GM19239 (cell line): Measurements from ENCODE around the gene ENTPD3.

Experiments used
- DNase-seq: peaks from one replicate; pipeline ENCODE4 v3.0.0; 2011; ENCODE audit warnings: low spot score; ENCODE audit not compliant: insufficient read length
- FAIRE-seq: peaks from 2 replicates; lab custom pipeline; 2011; peaks lifted over from hg19 to GRCh38; lab: Jason Lieb, UNC

Gene ENTPD3, protein sequence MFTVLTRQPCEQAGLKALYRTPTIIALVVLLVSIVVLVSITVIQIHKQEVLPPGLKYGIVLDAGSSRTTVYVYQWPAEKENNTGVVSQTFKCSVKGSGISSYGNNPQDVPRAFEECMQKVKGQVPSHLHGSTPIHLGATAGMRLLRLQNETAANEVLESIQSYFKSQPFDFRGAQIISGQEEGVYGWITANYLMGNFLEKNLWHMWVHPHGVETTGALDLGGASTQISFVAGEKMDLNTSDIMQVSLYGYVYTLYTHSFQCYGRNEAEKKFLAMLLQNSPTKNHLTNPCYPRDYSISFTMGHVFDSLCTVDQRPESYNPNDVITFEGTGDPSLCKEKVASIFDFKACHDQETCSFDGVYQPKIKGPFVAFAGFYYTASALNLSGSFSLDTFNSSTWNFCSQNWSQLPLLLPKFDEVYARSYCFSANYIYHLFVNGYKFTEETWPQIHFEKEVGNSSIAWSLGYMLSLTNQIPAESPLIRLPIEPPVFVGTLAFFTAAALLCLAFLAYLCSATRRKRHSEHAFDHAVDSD

DNA sequence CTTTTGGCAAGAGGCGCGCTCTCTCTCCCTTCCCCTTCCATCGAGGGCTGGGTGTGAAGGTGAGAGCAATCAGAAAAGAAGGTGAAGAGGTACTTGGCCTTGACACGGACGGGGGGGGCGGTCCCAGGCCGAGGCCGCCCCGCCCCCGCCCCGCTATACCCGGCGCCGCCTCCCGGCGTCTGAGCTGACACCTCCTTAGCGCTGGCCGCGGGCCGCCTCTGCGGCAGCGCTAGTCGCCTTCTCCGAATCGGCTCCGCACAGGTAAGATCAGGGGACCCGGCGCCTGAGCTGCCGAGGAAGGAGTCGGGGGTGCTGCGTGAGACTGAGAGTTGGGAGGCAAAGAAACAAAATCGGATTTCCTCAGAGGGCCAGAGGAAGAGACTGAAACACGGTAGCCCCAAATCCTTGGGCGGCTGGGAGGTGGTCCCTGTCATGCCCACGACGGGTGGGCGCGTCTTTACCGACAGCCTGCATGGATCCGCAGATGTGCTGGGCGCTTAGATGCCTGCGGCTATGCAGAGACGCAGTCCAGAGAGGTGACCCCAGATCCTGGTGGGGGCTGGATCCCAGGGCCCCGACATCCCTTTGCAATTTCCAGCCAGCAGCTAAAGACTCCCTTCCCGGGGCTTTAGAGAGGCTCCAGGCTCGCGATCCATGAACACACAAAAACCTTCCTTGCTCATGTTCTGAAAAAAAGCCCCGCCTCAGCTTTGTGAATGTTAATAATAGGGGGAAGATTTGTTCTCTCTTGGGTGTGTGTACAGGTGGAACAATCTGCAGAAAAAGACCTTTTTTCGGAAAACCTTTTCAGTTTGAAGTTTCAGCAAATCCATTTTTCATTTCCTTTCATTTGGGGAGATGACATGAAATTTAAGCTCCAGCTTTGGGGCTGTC is at the start of gene ENTPD3:
Gene ENTPD3, plus strand, starts transcription at position 184 of the 894 bp plus-strand sequence. CDS start 874 bp downstream, outside the sequence.
- DNase-seq (no peak), FAIRE-seq (no peak)

DNA sequence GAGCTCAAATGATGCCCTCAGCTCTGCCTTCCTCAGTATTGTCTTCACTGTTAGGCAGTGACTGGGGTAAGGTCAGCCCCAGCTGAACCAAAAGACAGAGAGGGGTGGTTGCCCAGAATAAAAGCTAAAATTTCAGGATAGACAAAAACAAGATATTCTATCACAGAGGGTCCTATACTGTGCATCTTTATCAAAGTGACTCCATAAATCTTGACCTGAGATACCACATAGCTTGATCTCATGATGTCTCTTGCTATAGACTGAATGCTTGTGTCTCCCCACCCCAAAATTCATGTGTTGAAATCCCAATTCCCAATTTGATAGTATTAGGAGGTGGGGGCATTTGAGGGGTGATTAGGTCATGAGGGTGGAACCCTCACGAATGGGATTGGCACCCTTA is 47.1 kb upstream of the ENTPD3 start:
- FAIRE-seq = no peak
- no peak for DNase-seq

DNA sequence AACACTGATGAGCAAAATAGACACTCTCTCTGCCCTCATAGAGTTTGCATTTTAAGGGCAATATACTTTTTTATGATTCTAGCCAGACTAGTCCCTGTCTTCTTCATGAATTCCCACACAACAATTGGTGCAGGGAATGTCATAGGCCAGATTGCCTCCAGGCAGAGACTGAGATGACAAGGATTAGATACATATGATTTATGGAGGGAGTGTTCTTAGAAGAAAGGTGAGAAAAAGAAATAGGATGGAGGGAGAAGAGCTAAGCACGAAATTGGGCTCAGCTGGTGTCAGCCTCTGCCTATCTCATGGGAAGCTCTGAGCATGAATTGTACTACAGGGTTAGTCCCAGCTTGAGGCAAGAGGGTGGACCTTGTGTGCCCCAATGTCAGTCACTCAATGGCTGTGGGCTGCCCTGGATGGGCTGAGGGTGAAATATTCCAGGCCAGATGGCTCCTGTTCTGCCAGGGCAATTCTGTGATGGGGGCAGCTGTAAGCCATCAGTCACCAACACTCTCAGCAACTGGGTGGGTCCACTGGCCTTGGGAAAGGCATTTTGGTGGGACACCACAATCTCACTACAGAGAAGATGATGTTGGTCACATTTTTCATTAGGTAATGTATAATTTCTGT is 46.3 kb upstream of the ENTPD3 start:
- FAIRE-seq (no peak), DNase-seq (no peak)

DNA sequence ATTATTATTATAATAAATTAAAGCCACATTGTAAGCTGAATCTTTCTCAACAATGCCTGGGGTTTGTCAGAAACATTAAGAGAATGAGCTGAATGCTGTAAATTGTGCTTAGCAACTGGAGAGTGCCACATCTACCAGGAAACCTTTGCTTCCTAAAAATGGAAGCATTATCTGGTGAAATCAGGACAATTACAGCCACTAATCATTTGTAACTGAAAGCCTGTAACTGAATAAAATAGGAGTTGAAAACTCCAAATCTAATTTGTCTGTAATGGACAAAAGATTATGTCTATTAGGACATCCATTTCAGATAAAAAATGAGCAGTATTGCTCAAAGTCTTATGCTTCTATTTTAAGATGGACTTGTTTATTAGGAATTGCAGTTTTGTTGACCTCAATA is 45.3 kb upstream of the ENTPD3 start:
- FAIRE-seq (no peak), DNase-seq (no peak)

DNA sequence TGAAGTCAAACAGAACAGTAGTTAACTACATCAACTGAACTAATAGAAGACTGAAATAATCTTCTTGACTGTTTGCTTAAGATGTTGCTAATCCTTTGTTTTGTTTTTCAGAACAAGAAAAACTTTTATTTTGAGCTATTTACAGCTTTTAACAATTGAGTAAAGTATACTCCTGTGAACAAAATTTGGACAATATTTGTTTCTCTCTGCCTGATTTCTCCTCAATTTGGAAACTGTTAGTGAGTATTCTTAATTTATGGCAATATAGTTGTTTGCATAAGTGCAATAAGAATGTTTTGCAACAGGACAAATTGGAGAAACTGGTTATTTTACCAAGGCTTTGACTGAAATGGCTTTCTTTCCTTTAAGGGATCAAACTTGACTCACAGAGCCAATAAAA is 36.5 kb upstream of the ENTPD3 start:
- FAIRE-seq (no peak), DNase-seq (no peak)

DNA sequence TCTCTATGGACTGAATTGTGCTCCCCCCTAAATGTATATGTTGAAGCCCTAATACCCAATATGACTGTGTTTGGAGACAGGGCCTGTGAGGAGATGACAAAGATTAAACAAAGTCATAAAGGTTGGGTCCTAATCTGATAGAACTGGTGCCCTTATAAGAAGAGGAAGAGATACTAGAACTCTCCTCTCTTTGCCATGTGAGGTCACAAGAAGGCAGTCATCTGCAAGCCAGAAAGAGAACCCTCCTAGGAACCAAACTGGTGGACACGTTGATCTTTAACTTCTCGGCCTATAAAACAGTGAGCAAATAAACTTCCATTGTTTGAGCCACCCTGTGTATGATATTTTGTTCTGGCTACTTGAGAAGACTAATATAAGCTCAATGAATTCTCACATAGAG is 31.6 kb upstream of the ENTPD3 start:
- no peak for DNase-seq
- no peak for FAIRE-seq

DNA sequence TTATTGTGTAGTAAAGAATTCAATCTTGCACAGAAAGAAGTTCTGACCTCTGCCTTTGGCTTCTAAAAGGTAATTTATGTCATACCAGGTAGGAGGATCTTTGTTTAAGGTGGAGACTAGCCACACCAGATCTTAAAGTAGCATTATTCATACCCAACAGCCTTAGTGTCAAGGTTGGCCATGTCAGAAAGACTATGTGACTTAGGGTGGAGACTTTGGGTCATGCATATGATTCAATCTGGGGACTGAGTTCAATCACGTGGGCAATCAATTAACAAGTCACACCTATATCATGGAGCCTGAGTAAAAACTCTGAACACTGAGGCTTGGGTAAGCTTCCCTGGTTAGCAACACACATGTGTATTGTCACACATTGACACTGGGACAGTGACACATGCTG is 28.5 kb upstream of the ENTPD3 start:
- DNase-seq = no peak
- no peak for FAIRE-seq

DNA sequence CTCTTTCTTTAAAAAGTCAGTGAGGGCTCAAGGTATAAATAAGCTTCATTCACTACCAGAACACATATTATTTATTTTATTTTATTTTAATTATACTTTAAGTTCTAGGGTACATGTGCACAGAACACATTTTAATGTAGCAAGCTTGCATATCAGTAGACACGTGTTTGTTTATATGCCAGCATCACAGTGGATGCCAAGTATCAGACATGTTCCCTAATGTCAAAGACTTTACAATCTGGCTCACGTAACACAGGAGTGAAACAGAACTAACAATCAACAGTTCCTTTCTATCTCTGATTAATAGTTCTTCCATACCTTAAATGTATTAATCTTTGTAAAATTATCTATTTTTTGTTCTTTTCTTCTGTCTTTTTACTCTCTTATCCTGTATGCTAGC is 23.3 kb upstream of the ENTPD3 start:
- DNase-seq = no peak
- no peak for FAIRE-seq

DNA sequence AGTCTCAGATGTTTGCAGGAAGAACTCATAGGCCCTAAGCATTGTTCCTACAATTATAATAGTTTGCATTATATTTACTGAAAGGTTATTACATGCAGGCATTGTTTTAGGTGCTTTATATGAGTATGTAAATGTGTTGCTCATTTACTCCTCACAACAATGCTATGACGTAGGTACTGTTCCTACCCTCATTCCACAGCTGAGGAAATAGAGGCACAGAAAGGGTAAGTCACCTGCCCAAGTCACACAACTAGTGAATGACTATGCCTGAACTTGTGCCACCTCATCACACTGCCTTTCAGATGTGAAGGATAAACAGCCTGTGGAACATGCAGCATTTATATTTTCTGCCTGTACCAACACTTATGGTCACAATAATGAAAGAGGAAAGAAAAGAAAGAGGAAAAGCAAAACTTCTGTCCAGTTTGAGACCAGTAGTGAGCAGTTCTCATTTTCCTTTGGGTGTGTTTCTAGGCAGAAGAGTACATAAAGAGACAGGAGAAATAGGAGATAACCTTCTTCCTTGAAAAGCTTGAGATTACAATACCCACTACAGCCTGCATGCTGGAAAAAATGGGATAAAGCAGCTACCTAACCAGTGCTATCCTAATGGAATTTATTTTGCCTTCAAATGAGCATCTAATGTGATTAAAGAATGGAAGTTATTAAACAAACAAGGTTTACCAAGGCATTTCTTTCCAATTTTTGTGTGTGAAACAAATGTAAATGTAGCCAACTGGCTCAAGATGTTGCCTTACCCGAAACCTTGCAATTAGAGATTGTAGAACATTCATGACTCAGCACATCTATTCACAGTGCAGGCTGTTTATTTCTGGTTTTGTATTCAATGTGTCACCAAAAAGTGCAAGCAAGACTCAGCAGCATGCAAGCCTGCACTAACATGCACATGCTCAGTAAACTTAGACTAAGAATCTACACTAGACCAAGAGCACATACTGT is 20.5 kb upstream of the ENTPD3 start:
- DNase-seq (no peak), FAIRE-seq (no peak)

DNA sequence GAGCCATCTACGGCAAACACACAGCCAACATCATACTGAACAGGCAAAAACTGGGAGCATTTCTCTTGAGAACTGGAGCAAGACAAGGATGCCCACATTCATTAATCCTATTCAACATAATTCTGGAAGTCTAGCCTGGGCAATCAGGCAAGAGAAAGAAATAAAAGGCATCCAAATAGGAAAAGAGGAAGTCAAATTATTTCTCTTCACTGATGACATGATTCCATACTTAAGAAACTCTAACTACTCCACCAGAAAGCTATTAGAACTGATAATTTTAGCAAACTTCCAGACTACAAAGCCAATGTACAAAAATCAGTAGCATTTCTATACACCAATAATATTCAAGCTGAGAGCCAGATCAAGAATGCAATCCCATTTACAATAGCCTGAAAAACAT is 17.3 kb upstream of the ENTPD3 start:
- no peak for DNase-seq
- FAIRE-seq = no peak

DNA sequence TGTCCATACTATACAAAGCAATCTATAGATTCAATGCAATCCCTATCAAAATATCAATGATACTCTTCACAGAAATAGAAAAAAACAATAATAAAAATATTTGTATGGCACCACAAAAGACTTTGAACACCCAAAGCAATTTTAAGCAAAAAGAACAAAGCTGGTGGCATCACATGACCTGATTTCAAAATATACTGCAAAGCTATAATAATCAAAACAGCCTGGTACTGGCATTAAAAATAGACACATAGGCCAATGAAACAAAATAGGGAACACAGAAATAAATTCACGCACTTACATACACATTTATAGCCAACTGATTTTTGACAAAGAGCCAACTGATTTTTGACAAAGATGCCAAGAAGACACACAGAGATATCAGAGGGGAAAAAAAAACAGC is 9.2 kb upstream of the ENTPD3 start:
- no peak for FAIRE-seq
- no peak for DNase-seq

DNA sequence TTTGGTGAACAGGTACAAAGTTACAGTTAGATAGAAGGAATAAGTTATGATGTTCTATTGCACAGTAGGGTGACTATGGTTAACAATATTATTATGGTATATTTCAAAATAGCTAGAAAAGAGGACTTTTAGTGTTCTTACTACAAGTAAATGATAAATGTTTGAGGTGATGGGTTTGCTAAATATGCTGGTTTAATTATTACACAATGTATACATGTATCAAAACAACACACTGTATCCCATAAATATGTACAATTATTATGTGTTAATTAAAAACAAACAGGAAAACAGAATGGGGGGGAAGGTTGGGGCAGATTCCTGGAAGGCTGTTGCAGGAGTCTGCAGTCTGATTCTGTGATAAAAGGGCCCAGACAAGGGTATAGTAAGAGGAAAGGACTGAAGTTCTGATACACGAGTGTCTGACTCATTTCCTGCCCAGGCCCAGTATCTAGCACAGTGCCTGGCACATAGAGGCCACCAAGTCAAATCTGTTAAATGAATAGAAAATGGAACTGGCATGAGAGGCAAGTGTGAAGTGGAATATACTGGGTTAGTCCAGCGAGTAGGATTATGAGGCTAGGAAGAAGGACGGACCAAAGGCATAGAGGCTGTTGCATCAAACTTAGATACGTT is 7.2 kb upstream of the ENTPD3 start:
- DNase-seq (no peak), FAIRE-seq (no peak)

DNA sequence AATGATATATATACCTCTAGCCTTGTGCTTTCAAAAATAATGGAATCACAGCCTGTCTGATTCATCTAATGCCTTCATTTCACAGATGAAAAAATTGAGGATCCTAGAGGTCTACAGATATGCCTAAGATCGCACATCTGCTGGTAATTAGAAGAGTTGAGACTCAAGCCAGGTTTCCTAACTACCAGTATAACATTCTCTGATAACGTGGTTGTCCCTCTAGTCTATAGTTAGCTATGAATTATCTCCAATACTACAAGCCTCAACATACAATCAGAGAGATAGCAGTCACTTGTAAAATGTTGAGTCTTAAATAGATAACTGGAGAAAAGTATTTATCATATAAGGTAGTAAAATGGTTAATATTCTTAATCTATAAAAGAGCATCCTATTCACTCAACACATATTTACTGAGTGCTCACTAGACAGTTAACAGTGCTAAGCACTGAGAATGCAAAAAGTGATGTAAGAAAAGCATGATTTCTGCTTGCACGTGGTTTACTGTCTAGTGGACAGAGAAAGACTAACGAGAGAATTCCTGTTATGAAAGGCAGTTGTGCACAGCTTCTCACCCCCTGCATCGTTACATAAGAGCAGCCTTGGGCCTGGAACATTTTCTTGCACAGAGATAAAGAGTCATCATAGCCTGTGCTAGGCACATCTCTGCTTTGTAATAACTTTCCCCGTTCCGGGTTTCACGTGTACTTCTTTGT is 4.9 kb upstream of the ENTPD3 start:
- FAIRE-seq (no peak), DNase-seq (no peak)

DNA sequence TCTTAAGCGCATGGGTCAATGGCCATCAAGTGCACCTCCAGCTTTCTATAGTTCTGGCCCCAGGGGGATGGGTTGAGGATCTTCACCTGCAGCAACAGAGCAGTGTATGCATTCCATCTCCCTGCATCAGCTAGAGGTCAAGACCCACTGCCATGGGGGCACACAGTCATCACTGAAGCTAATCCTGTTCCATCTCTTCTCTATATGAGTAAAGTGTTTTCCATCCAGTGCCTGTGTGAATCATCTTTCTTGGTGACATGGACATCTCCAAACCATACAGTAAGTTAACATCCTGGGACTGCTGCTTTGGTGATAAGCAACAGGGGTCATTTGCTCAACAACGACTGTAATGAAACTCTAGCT is 4.4 kb upstream of the ENTPD3 start:
- FAIRE-seq = no peak
- DNase-seq = no peak

DNA sequence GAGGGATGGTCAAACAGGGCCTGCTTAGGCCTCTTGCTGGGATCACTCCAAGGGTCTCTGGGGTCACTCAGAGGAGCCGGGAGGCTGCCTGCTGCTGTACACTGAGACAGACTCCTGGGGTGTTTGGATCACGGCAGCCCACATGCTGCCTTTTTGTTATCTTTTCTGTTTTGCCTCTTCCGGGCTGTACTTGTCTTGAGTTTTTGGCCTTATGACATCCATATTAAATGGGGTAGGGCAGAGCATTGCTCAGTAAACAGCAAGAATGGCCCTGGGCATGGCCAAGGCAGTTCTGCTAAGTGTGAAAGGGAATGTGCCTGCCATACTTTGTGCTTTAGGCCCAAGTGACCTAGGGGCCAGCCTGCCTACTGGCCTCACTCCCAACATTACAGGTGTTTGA is 771 bp upstream of the ENTPD3 start:
- FAIRE-seq = no peak

DNA sequence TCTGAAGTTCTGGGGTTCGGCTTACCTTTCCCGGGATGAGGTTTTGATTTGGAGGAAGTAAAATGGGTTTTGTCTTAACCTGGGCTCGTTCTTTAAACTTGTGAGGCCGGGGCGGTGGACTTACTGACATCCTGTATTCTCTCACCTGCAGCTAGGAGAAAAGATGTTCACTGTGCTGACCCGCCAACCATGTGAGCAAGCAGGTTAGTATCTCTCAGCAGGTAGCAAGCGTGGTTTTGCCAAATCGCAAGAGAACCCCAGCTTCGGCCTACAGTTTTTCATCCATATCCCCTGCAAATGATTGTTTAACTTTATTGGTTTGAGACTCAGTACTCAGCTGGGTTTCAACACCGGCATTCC is 891 bp downstream of the ENTPD3 start:
- no peak for FAIRE-seq
- no peak for DNase-seq

More for the DNA sequence above, 771 bp upstream of the ENTPD3 start:
- no peak for DNase-seq

DNA sequence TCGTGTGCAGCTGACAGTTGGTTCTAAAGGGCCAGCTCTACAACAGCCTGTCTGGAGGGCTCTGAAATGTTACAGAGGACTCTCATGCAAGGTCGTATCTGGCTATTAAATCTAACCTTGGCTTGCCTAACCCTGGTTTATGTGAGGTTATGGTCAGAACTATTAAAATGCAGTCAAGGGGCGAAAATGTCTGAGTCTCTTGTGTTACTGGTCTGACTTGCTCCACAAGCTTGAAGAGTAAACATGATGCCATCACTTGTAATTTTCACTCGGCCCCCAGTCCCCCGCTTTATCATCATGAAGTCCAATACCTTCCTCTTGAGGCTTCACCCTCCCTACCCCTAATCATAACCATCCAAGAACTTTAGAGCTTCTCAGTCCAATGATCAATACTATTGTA is 9.4 kb downstream of the ENTPD3 start:
- FAIRE-seq (no peak), DNase-seq (no peak)

DNA sequence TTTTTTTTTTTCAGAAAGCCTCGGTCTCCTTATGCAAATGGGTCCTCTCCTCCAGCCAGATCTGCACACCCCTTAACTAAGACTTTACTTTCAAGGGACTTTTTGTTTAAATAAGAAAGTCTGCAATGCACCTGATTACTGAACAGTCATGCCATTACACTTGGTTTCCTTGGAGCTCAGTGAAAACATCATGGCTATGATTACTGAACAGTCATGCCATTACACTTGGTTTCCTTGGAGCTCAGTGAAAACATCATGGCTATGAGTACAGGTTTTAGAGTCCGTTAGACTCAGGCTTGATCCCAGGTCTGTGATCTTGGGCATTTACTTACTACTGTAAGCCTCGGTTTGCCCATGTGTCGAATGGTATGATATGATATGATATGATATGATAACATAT is 10.1 kb downstream of the ENTPD3 start:
- FAIRE-seq (no peak), DNase-seq (no peak)

DNA sequence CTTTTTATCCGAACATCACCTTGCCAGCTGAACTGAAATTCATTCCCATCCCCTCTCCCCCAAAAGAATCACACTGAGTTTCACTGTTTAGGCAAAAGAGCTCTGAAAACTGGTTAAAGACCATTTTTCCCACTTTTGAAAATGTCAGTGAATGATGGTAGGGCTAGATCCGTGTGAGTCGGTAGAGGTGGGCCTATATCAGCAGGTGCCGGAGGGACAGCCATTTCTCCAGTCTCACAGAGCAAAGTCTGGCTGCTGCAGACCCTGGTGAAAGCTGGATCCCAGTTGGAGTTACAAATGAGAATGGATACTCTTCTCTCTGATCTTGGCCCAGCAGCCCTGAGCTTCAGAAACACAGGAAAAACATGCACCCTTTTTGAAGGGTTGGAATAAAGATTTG is 10.9 kb downstream of the ENTPD3 start:
- DNase-seq = no peak
- no peak for FAIRE-seq
